Epithelial cell of esophagus (primary cell): ENCODE measurements around the gene AMFR.

Experiments used
- DNase-seq: peaks from one replicate; pipeline ENCODE4 v3.0.0; 2010; ENCODE audit warnings: low read depth
- H3K4me3 ChIP-seq: 2 replicates; pipeline ENCODE4 v1.5.1; 2011; ENCODE audit warnings: mild to moderate bottlenecking, low read length, control low read depth
- CTCF ChIP-seq: IDR thresholded peaks from 2 replicates; pipeline ENCODE4 v1.5.1; 2011; ENCODE audit warnings: low read depth, mild to moderate bottlenecking, low read length, control low read depth, inconsistent platforms; ENCODE audit not compliant: insufficient read depth; ENCODE audit errors: missing control alignments

The AMFR gene

GRCh38 chr16:56370875-56371659 is 54.3 kb downstream of the AMFR start:
- H3K4me3 ChIP-seq: no peak overlapping the region
- TF ChIP-seq CTCF: no peak
- DNase-seq: no peak

GRCh38 chr16:56370185-56370874 is 55.0 kb downstream of the AMFR start:
- no peak for TF ChIP-seq CTCF
- no peak for DNase-seq
- no peak overlapping the region for H3K4me3 ChIP-seq

- no peak for DNase-seq
- H3K4me3 ChIP-seq: no peak overlapping the region
- TF ChIP-seq CTCF: no peak
Measured at GRCh38 chr16:56369202-56369601, 56.1 kb downstream of the AMFR start.

- H3K4me3 ChIP-seq: no peak overlapping the region
- no peak for TF ChIP-seq CTCF
- DNase-seq: no peak
Measured at GRCh38 chr16:56368545-56368944, 56.8 kb downstream of the AMFR start.

GRCh38 chr16:56367764-56368163 is 57.6 kb downstream of the AMFR start:
- TF ChIP-seq CTCF: no peak
- DNase-seq: no peak
- H3K4me3 ChIP-seq: no peak overlapping the region

- no peak for DNase-seq
- TF ChIP-seq CTCF: no peak
- H3K4me3 ChIP-seq: no peak overlapping the region
Measured at GRCh38 chr16:56366945-56367344, 58.4 kb downstream of the AMFR start.
